DND-41 (cell line): ENCODE data around the gene MARK4.
"Not testable (repeated sequence)": the region's sequence is repeated elsewhere in the genome, so short reads cannot be mapped to it uniquely, and the experiment has no call there.

Experiments
- ATAC-seq: fragments of 200-7000 bp; cut with Tn5 transposase; 3 replicates; pipeline ENCODE4 v1.9.1; 2021; ENCODE audit warnings: low read depth; ENCODE audit not compliant: insufficient read depth
- DNase-seq: peaks from one replicate; pipeline ENCODE4 v3.0.0-alpha.2; 2020
- H2AFZ ChIP-seq: 2 replicates; pipeline ENCODE4 v1.6.0; 2012; ENCODE audit warnings: low read depth, low read length
- H3K27ac ChIP-seq: 2 replicates; pipeline ENCODE4 v1.5.1; 2012; ENCODE audit warnings: low read length, inconsistent platforms
- H3K27me3 ChIP-seq: fragments of 200-600 bp; sonication (generic); 2 replicates; pipeline ENCODE4 v1.6.0; 2012; ENCODE audit warnings: low read length, mild to moderate bottlenecking, inconsistent platforms; ENCODE audit not compliant: insufficient read depth, poor library complexity
- H3K36me3 ChIP-seq: 2 replicates; pipeline ENCODE4 v1.5.1; 2012; ENCODE audit warnings: low read length, inconsistent platforms; ENCODE audit not compliant: insufficient read depth
- H3K4me1 ChIP-seq: 2 replicates; pipeline ENCODE4 v1.5.1; 2012; ENCODE audit warnings: mild to moderate bottlenecking, low read length; ENCODE audit not compliant: insufficient read depth
- H3K4me2 ChIP-seq: 2 replicates; pipeline ENCODE4 v1.6.0; 2012; ENCODE audit warnings: mild to moderate bottlenecking, moderate library complexity, low read length, inconsistent platforms; ENCODE audit not compliant: insufficient read depth
- H3K4me3 ChIP-seq, 2 experiments: fragments of 200-600 bp in 1 of 2; shearing (Covaris generic) in 1 of 2; 2 replicates each; pipeline ENCODE4 v1.5.1; 2012 to 2016; ENCODE audit warnings: inconsistent platforms in 2 of 2, low read length in 2 of 2, mild to moderate bottlenecking in 2 of 2, low read depth in 1 of 2, moderate library complexity in 1 of 2
- H3K79me2 ChIP-seq: 2 replicates; pipeline ENCODE4 v1.6.0; 2012; ENCODE audit warnings: low read length, inconsistent platforms; ENCODE audit not compliant: insufficient read depth
- H3K9ac ChIP-seq: 2 replicates; pipeline ENCODE4 v1.6.0; 2012; ENCODE audit warnings: low read depth, mild to moderate bottlenecking, inconsistent platforms, low read length, moderate library complexity
- H3K9me3 ChIP-seq: 2 replicates; pipeline ENCODE4 v1.5.1; 2012; ENCODE audit warnings: low read length, moderate library complexity, mild to moderate bottlenecking, inconsistent platforms; ENCODE audit not compliant: insufficient read depth, severe bottlenecking
- H4K20me1 ChIP-seq: 2 replicates; pipeline ENCODE4 v1.6.0; 2012; ENCODE audit warnings: low read length; ENCODE audit not compliant: insufficient read depth
- EZH2 ChIP-seq: IDR thresholded peaks from 3 replicates; pipeline ENCODE4 v1.6.1; 2012; ENCODE audit warnings: borderline replicate concordance, low read depth, mild to moderate bottlenecking, moderate library complexity, low read length, inconsistent platforms; ENCODE audit not compliant: severe bottlenecking
- TF ChIP-seq, protein P1 (sequence below): IDR thresholded peaks from 2 replicates; pipeline ENCODE4 v1.5.1; 2012; ENCODE audit warnings: borderline replicate concordance, low read length, moderate library complexity, mild to moderate bottlenecking; ENCODE audit not compliant: poor library complexity, severe bottlenecking; ENCODE audit errors: extremely low read depth

MARK4 gene

DNA sequence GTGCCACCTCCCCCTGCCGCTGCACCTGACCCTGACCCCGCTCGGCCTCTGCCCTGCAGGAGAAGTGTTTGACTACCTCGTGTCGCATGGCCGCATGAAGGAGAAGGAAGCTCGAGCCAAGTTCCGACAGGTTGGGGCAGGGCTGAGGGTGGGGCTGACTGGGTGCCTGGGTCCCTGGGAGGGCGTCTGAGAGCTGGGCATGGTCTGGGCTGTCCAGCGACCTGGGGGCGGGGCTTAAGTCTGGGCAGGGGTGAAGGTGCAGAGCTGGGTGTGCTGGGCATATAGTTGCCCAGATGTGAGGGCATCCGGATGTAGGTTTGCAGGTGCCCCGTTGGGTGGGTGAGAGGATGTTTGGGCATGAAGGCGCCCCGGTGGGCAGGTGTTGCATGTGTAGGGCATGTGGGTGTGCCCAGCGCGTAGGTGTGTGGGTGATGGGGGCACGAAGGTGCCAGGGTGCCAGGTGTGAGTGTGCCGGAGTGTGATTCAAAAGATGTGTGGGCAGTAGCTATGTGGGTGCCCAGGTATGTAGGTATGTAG is 13.8 kb downstream of the MARK4 start:
- no peaks in the 10 kb centered on the region; the same call in 1 of the 2 replicates for H4K20me1 ChIP-seq

DNA sequence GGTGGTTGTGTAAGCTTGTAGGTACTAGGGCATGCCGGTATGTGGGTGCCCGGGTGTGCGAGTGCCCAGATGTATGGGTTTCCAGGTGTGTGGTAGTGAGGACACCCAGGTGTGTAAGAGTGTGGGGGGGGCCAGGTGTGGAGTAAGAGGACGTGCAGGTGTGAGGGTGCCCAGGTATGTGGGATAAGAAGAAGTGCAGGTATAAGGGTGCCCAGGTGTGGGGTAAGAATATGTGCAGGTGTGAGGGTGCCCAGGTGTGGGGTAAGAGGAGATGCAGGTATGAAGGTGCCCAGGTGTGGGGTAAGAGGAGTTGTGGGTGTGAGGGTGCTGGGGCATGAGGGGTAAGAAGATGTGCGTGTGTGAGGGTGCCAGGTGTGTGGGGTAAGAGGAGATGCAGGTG is 14.3 kb downstream of the MARK4 start:
- H3K9me3 ChIP-seq = no peaks in the 10 kb centered on the region
- H3K9ac ChIP-seq = no peak overlapping the region
- H2AFZ ChIP-seq = no peak overlapping the region
- peaks cover 24% of the 10 kb centered on the region for H3K36me3 ChIP-seq
- no peaks in the 10 kb centered on the region for H3K4me1 ChIP-seq
- no peaks in the 10 kb centered on the region; the same call in 1 of the 2 replicates for H4K20me1 ChIP-seq
- H3K4me3 ChIP-seq = no peak overlapping the region
- no peak for ATAC-seq
- DNase-seq = no peak
- H3K79me2 ChIP-seq = no peaks in the 10 kb centered on the region
- H3K4me2 ChIP-seq = no peak overlapping the region
- no peaks in the 10 kb centered on the region for H3K27me3 ChIP-seq
- no peak for TF ChIP-seq EZH2
- TF ChIP-seq, protein P1, sequence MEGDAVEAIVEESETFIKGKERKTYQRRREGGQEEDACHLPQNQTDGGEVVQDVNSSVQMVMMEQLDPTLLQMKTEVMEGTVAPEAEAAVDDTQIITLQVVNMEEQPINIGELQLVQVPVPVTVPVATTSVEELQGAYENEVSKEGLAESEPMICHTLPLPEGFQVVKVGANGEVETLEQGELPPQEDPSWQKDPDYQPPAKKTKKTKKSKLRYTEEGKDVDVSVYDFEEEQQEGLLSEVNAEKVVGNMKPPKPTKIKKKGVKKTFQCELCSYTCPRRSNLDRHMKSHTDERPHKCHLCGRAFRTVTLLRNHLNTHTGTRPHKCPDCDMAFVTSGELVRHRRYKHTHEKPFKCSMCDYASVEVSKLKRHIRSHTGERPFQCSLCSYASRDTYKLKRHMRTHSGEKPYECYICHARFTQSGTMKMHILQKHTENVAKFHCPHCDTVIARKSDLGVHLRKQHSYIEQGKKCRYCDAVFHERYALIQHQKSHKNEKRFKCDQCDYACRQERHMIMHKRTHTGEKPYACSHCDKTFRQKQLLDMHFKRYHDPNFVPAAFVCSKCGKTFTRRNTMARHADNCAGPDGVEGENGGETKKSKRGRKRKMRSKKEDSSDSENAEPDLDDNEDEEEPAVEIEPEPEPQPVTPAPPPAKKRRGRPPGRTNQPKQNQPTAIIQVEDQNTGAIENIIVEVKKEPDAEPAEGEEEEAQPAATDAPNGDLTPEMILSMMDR = no peak
- H3K27ac ChIP-seq = no peak overlapping the region

More for the DNA sequence above, 13.8 kb downstream of the MARK4 start:
- H3K9me3 ChIP-seq = no peaks in the 10 kb centered on the region
- no peak overlapping the region for H3K27ac ChIP-seq
- no peak for ATAC-seq
- no peak for TF ChIP-seq EZH2
- TF ChIP-seq, protein P1 = no peak
- no peak overlapping the region for H3K4me3 ChIP-seq
- no peaks in the 10 kb centered on the region for H3K79me2 ChIP-seq
- DNase-seq = no peak
- no peak overlapping the region for H3K4me2 ChIP-seq
- H3K36me3 ChIP-seq = peaks cover 19% of the 10 kb centered on the region
- no peak overlapping the region for H3K9ac ChIP-seq
- no peak overlapping the region for H2AFZ ChIP-seq
- H3K27me3 ChIP-seq = no peaks in the 10 kb centered on the region
- H3K4me1 ChIP-seq = no peaks in the 10 kb centered on the region

DNA sequence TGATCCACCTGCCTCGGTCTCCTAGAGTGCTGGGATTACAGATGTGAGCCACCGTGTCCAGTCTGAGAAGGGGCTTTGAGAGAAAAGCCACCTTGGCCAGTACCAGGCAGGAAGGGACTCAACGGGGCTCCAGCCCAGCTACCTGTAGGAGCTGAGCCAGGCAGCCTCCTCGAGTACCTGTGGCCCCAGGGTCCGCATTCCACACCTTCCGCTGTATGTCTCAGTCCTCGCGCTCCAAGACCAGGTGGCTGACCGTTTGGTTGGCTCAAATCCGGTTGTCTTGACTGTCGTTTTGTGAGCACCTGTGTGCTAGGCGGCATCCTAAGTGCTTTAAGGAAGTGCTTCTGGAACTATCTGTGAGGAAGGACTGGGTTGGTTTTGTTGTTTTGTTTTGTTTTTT is 16.2 kb downstream of the MARK4 start:
- TF ChIP-seq, protein P1 = no peak
- TF ChIP-seq EZH2 = no peak
- Histone ChIP-seq H3K9ac (no peak overlapping the region), H2AFZ (no peak overlapping the region), H3K9me3 (no peaks in the 10 kb centered on the region), H3K27ac (no peak overlapping the region), H4K20me1 (no peaks in the 10 kb centered on the region; the same call in 1 of the 2 replicates), H3K27me3 (no peaks in the 10 kb centered on the region), H3K36me3 (peaks cover 39% of the 10 kb centered on the region), H3K79me2 (no peaks in the 10 kb centered on the region), H3K4me1 (no peaks in the 10 kb centered on the region), H3K4me2 (no peak overlapping the region), H3K4me3 (no peak overlapping the region)
- no peak for DNase-seq
- no peak for ATAC-seq

- not testable (repeated sequence) for H3K4me1 ChIP-seq, ATAC-seq, H3K27ac ChIP-seq, H3K9ac ChIP-seq, H3K9me3 ChIP-seq, H3K4me3 ChIP-seq, H4K20me1 ChIP-seq, H3K27me3 ChIP-seq, DNase-seq, H3K79me2 ChIP-seq, H3K4me2 ChIP-seq, H2AFZ ChIP-seq
- peaks cover 52% of the 10 kb centered on the region for H3K36me3 ChIP-seq
Measured at GRCh38 chr19:45269939-45270338, 18.9 kb downstream of the MARK4 start.
